Activated T-helper 1 cell treated with anti-CD3 and anti-CD28 coated beads, Interleukin-12 subunit alpha, Interleukin-12 subunit beta, Interleukin-2, Interleukin-4 antibody, amounts not matched to agents 30 ng/mL and 10 ng/mL and 1 ng/mL, durations not matched to agents 14 hours and 24 hours and 36 hours (primary cell): ENCODE data around the gene NME5. TPM values are rescaled to one million over a fixed set of nuclear protein-coding genes. Genes with fewer than 3 reads are reported as not detected.
"Not testable (repeated sequence)": the region's sequence is repeated elsewhere in the genome, so short reads cannot be mapped to it uniquely, and the experiment has no call there.

Experiments used
- DNase-seq: peaks from one replicate; pipeline ENCODE4 v3.0.0; 2021; ENCODE audit warnings: low spot score
- H3K27ac Mint-ChIP-seq: one replicate; pipeline ENCODE4 v1.8.0; 2021; ENCODE audit warnings: mild to moderate bottlenecking, mixed read lengths
- H3K27me3 Mint-ChIP-seq: one replicate; pipeline ENCODE4 v1.8.0; 2022; ENCODE audit warnings: mild to moderate bottlenecking, moderate library complexity, mixed read lengths; ENCODE audit not compliant: insufficient read depth
- H3K36me3 Mint-ChIP-seq: one replicate; pipeline ENCODE4 v1.8.0; 2021; ENCODE audit warnings: low read depth, mixed read lengths
- H3K4me1 Mint-ChIP-seq: one replicate; pipeline ENCODE4 v1.8.0; 2021; ENCODE audit warnings: low read depth, mixed read lengths
- H3K4me3 Mint-ChIP-seq: one replicate; pipeline ENCODE4 v1.8.0; 2021; ENCODE audit warnings: mild to moderate bottlenecking, moderate library complexity, mixed read lengths
- H3K9me3 Mint-ChIP-seq: one replicate; pipeline ENCODE4 v1.8.0; 2021; ENCODE audit warnings: mixed read lengths
- intact Hi-C: fragments of 100-400 bp; cut with micrococcal nuclease; formaldehyde crosslinking; loops from one replicate; pipeline ENCODE4 v1.15.1; 2024
- total RNA-seq: library from RNA; stranded (reverse); gene quantifications from 2 replicates; pipeline ENCODE4 v1.2.3, GENCODE V29; 2022

NME5 gene
- total RNA-seq, 1 donor from 2014 or later = not detected

- H3K9me3 Mint-ChIP-seq = no peaks in the 10 kb centered on the region
- H3K4me1 Mint-ChIP-seq = peaks cover 37% of the 10 kb centered on the region
- intact Hi-C loops = no loop called here
- H3K27ac Mint-ChIP-seq = no peak overlapping the region
- H3K4me3 Mint-ChIP-seq = no peak overlapping the region
- peaks cover 2% of the 10 kb centered on the region for H3K27me3 Mint-ChIP-seq
- no peak for DNase-seq
- H3K36me3 Mint-ChIP-seq = peaks cover 1% of the 10 kb centered on the region
Measured at GRCh38 chr5:138092301-138092700, 46.9 kb downstream of the NME5 start.

DNA sequence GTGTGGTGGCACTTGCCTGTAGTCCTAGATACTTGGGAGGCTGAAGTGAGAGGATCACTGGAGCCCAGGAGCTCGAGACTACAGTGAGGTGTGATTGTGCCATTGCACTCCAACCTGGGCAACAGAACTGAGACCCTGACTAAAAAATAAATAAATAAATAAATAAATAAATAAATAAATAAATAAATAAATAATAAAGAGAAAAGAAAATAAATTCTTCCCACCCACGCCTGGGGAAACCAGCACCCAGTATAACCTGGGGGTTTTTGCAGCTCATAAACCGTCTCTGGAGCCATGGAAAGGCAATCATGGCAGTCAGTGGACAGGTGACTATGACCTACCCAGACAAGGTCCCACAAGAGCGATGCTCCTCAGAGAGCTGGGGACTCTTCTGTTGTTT, 47.5 kb downstream of the NME5 start:
- Mint-ChIP-seq H3K4me1 (peaks cover 30% of the 10 kb centered on the region), H3K4me3 (no peak overlapping the region), H3K27ac (no peak overlapping the region), H3K36me3 (peaks cover 1% of the 10 kb centered on the region), H3K27me3 (peaks cover 2% of the 10 kb centered on the region), H3K9me3 (no peaks in the 10 kb centered on the region)
- intact Hi-C loops = no loop called here
- no peak for DNase-seq

GRCh38 chr5:138083702-138084101, 55.5 kb downstream of the NME5 start, which contains the start of gene WNT8A:
Gene WNT8A (plus strand): TSS chr5:138084033. CDS start chr5:138084128, 95 bp downstream.
- intact Hi-C loops = no loop called here
- H3K9me3 Mint-ChIP-seq = no peaks in the 10 kb centered on the region
- peaks cover 13% of the 10 kb centered on the region for H3K4me1 Mint-ChIP-seq
- no peak within 1 kb of the TSS for H3K27ac Mint-ChIP-seq
- no peak within 1 kb of the TSS for H3K4me3 Mint-ChIP-seq
- DNase-seq = no peak
- peaks cover 4% of the 10 kb centered on the region for H3K27me3 Mint-ChIP-seq
- no peaks in the 10 kb centered on the region for H3K36me3 Mint-ChIP-seq

GRCh38 chr5:138082033-138082432, 57.2 kb downstream of the NME5 start:
- no peaks in the 10 kb centered on the region for H3K36me3 Mint-ChIP-seq
- no peaks in the 10 kb centered on the region for H3K9me3 Mint-ChIP-seq
- no peak overlapping the region for H3K4me3 Mint-ChIP-seq
- H3K4me1 Mint-ChIP-seq = peaks cover 13% of the 10 kb centered on the region
- peaks cover 4% of the 10 kb centered on the region for H3K27me3 Mint-ChIP-seq
- intact Hi-C loops = no loop called here
- H3K27ac Mint-ChIP-seq = no peak overlapping the region
- DNase-seq = no peak

DNA sequence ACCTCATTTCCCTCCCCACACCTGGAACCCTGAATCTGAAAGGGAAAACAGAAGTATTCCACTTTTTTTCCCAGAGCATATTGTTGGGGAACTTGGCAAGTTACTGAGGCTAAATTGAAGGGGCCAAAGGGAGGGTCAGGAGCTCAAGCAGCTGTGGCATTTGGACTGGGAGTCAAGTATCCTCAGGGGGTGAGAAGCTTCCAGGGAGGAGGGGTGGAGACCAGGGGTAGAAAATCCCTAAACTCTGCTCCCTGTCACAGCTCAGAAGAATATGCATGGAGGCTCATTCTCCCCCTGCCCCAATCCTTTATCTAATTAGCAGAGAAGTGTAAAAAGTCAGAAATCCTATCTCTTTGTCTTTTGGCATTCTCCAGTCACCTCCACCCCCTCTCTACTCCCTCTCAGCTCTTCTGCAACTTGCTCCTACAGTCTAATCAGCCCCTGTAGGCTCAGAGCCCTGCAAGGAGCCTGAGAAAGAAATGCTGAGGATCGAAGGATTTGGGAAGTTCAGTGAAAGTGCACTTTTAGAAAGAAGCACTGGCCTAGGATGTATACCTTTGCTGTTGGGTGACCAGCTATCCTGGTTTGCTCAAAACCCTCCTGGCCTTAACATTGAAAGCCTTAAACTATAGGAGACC, 61.1 kb downstream of the NME5 start:
- Mint-ChIP-seq H3K4me3 (no peak overlapping the region), H3K4me1 (peaks cover 13% of the 10 kb centered on the region), H3K9me3 (no peaks in the 10 kb centered on the region), H3K27ac (no peak overlapping the region), H3K36me3 (no peaks in the 10 kb centered on the region), H3K27me3 (peaks cover 4% of the 10 kb centered on the region)
- intact Hi-C loops = no loop called here
- DNase-seq = no peak

DNA sequence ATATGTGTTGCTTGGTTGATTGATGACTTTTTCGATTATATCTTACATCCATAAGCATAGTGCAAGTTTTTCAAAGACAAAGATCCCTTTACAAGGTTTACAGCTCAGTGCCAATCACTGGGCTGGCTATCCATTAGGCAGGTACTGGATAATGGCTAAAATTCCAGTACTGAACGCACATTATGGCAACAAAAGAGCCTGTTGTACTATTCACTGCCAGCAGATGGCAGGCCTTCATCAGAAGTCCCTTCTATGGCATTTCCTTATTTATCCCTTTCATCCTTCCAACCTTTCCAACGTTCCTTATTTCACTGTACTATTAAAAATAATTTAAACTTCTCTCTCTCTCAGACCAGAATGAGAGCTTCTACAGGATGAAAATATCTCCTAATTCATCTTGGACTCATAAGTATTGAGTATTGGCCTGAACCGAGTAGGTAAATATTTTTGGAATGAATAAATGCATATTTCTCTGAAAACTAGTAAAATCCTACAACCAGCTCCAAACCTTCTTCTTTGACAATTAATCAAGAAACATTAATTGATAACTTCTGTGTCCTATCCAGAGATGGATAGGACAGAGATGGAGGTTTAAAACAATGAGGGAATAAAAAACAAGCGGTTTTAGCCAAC, 62.0 kb downstream of the NME5 start:
- no peak overlapping the region for H3K4me3 Mint-ChIP-seq
- intact Hi-C loops = loop anchor here (1.0 to 2.0 kb wide), 2 partner anchors 40 to 56 kb away; no protein-coding TSS in a partner anchor
- H3K36me3 Mint-ChIP-seq = no peaks in the 10 kb centered on the region
- H3K4me1 Mint-ChIP-seq = peaks cover 13% of the 10 kb centered on the region
- DNase-seq = no peak
- peaks cover 4% of the 10 kb centered on the region for H3K27me3 Mint-ChIP-seq
- no peak overlapping the region for H3K27ac Mint-ChIP-seq
- H3K9me3 Mint-ChIP-seq = no peaks in the 10 kb centered on the region

DNA sequence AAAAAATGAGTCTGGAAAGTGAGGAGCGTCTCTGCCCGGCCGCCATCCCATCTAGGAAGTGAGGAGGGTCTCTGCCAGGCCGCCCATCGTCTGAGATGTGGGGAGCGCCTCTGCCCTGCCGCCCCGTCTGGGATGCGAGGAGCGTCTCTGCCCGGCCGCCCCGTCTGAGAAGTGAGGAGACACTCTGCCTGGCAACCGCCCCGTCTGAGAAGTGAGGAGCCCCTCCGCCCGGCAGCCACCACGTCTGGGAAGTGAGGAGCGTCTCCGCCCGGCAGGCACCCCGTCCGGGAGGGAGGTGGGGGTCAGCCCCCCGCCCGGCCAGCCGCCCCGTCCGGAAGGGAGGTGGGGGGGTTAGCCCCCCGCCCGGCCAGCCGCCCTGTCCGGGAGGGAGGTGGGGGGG, 69.2 kb downstream of the NME5 start:
- H3K27me3 Mint-ChIP-seq, H3K27ac Mint-ChIP-seq, H3K36me3 Mint-ChIP-seq, DNase-seq, intact Hi-C loops, H3K4me3 Mint-ChIP-seq, H3K9me3 Mint-ChIP-seq: not testable (repeated sequence)
- peaks cover 14% of the 10 kb centered on the region for H3K4me1 Mint-ChIP-seq

DNA sequence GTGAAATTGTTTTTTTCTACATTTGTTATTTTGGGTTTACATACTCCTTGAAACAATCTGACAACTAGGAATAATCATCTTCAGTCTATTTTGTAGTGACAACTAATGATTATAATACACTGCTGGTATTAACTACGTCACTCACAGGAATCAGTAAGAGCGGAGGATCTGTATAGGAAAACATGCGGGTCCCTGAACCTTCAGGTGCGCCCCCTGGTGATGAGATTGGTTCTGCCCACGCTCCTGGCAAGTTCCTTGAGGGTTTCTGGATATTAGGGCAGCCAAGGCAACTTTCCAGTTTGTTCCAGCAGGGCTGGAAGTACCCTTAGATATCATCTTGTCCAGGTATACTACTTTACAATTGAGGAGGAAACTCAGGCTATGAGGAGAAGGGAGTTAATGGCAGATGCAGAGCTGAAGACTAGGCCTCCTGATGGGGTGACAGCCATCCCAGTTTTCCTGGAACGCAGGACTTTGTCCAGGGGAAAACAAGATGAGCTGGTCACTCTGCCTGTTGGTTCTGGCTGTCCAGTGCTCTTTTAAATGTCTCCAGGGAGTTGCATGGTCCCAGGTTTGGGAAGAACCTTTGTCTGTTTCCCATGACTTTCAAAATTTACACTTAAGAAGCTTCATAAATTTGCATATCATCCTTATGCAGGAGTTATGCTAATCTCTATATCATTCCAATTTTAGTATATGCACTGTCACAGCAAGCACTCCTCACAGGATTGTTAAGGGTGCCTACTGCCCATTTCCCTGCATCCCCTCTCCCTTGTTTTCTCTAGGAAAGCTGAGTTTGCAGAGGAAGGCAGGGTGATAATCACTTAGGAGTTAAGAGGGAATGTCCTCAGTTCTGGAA, 70.3 kb downstream of the NME5 start:
- Mint-ChIP-seq H3K36me3 (peaks cover 2% of the 10 kb centered on the region), H3K9me3 (no peaks in the 10 kb centered on the region), H3K27me3 (no peaks in the 10 kb centered on the region), H3K4me3 (no peak overlapping the region), H3K4me1 (peaks cover 14% of the 10 kb centered on the region), H3K27ac (no peak overlapping the region)
- intact Hi-C loops = loop anchor here (1.0 kb wide), 3 partner anchors 33 to 440 kb away; no protein-coding TSS in a partner anchor
- DNase-seq = peak; percentile 38

- H3K27ac Mint-ChIP-seq = no peak overlapping the region
- no peak for DNase-seq
- H3K4me3 Mint-ChIP-seq = no peak overlapping the region
- H3K4me1 Mint-ChIP-seq = peaks cover 14% of the 10 kb centered on the region
- peaks cover 2% of the 10 kb centered on the region for H3K36me3 Mint-ChIP-seq
- no peaks in the 10 kb centered on the region for H3K27me3 Mint-ChIP-seq
- intact Hi-C loops = loop anchor here (1.0 kb wide), 3 partner anchors 32 to 439 kb away; no protein-coding TSS in a partner anchor
- H3K9me3 Mint-ChIP-seq = no peaks in the 10 kb centered on the region
Measured at GRCh38 chr5:138067945-138068344, 71.3 kb downstream of the NME5 start.

Other genes starting within 250 kb of the NME5 start
- not detected in 2 replicates for gene PKD2L2, start 250.0 kb downstream of the NME5 start, total RNA-seq
- 17.2 and 22.3 TPM in 2 replicates for gene FAM13B, start 106.3 kb downstream of the NME5 start, total RNA-seq
- not detected in 2 replicates for gene WNT8A, start 55.4 kb downstream of the NME5 start, total RNA-seq
- gene BRD8, start 39.2 kb upstream of the NME5 start, total RNA-seq = 51.8 and 57.9 TPM in 2 replicates
- 17.4 and 18.8 TPM in 2 replicates for gene KIF20A, start 39.7 kb upstream of the NME5 start, total RNA-seq
- 48.0 and 50.4 TPM in 2 replicates for gene CDC23, start 73.9 kb upstream of the NME5 start, total RNA-seq
- 0.13 TPM in 1 of 2 replicates, not detected in the other for gene GFRA3, start 135.2 kb upstream of the NME5 start, total RNA-seq
- 5.3 and 5.6 TPM in 2 replicates for gene CDC25C, start 192.4 kb upstream of the NME5 start, total RNA-seq
- 27.0 and 29.2 TPM in 2 replicates for gene FAM53C, start 198.8 kb upstream of the NME5 start, total RNA-seq
- gene KDM3B, start 213.3 kb upstream of the NME5 start, total RNA-seq = 55.0 and 59.3 TPM in 2 replicates